ENCODE data around the gene GRAP.
"Not testable (repeated sequence)": the region's sequence is repeated elsewhere in the genome, so short reads cannot be mapped to it uniquely, and the experiment has no call there.

The GRAP gene

DNA sequence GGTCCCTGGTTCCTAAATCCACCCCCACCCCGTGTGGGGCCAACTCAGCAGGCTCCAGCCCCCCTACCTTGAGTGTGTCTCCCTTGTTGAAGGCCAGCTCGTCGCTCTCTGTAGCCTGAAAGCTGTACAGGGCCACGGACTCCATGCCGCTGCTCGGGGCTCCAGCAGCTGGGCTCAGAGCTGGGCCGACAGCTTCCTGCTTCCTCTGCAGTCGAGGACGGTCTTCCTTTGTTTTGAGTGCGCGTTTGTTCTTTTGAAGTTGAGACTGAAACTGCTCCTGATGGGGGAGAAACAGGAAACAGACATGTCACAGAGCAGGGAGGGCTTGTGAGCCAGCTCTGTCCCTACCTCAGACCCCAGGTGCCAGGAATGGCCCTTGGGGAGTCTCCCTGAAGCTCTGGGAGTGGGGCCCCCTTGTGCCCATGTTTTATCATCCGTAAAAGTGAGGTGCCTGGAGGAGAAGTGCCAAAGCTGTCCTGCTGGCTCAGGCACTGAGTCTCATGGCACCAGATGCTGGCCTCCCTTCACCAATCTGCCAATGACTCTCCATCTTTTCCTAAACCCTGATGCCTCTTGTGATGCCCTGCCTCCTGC is at the start of gene GRAP:
Gene GRAP (minus strand): TSS at position 176 of the 594 bp plus-strand sequence. CDS start 31 bp downstream, at position 145.
- H2AFZ ChIP-seq (ENCODE audit: low read length, unreplicated experiment); H3K36me3 ChIP-seq (ENCODE audit: insufficient read depth, low read length); H3K79me2 ChIP-seq (ENCODE audit: control insufficient read depth, insufficient read depth, low read length, unreplicated experiment); H3K4me3 ChIP-seq (ENCODE audit: low read depth, low read length); H3K27me3 ChIP-seq (ENCODE audit: insufficient read depth, low read length); H3K27ac ChIP-seq (ENCODE audit: low read depth, low read length); H3K4me1 ChIP-seq (ENCODE audit: control insufficient read depth, insufficient read depth, low read length, unreplicated experiment): not testable (repeated sequence)

DNA sequence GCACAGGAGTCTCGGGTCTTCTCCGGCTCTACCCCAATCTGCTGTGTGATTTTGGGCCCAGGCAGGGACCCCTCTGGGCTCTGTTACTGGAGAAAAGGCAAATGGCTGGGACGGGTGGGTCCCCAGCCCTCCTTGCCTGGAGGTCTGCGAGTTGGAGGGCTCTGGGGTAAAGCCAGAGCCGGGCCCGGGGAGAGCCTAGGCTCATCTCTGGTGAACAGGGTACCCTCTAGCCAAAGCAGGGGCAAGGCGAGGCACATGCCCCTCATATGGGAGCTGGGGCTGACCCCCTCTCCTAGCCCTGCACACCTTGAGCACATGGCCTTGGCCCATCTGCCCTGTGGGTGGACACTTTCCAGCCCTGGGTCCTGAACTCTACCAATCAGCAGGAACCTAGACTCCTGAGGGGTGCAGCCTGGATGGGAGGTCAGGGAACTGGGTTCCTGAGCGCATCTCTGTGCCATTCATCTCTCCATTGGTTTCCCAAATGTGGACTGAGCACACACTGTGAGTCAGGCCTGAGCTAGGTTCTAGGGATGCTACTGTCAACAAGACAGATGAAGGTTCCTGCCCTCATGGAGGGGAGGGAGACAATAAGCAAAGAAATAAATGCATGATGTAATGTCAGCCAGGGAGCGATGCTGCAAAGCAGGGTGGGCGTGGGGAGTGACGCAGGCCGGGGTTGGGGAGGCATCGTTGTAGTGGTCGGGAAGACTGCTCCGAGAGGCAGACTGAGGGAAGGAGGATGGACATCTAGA is 47.1 kb upstream of the GRAP start:
- H2AFZ ChIP-seq (ENCODE audit: low read length, unreplicated experiment); H3K4me1 ChIP-seq (ENCODE audit: control insufficient read depth, insufficient read depth, low read length, unreplicated experiment); H3K36me3 ChIP-seq (ENCODE audit: insufficient read depth, low read length); H3K27me3 ChIP-seq (ENCODE audit: insufficient read depth, low read length); H3K27ac ChIP-seq (ENCODE audit: low read depth, low read length); H3K79me2 ChIP-seq (ENCODE audit: control insufficient read depth, insufficient read depth, low read length, unreplicated experiment); H3K4me3 ChIP-seq (ENCODE audit: low read depth, low read length): not testable (repeated sequence)

DNA sequence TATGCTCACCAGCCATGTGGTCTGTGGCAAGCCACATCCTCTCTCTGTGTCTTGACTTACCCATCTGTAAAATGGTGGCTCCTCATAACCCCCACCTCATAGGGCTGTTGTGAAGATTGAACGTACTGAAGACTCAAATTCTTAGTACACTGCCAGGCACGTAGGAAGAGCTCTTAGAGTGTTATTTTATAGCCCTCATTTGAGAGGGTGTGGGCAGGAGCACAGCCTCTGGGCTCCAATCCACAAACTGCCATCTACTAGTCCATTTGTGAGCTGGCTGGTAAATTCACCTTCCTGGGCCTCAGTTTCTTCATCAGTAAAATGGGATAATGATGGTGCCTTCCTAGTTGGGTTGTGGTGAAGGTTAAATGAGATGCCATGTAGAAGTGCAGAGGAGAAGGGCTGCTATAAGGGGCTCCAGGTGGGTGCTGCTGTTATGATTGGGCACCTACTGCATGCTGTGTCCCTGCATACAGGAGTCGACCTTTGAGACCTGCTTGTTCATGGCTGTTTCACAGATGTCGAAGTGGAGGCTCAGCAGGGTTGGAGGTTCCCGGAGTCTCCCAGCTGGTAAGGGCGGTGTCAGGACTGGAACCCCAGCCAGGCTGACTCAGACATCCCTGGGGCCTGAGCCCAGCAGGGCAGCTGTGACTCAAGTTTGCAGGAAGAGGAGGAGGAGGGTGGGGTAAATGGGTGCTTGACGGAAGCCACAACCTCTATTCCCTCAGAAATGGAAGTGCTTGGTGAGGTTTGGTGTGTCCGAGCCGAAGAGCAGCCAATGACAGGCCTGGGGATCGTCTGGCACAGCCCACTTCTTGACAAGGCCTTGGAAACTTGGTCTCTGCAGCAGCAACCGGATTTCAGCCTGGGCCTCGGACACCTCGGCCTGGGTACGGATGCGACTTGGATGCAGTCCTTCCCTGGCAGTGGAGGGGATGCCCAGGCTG is 46.3 kb upstream of the GRAP start:
- H2AFZ ChIP-seq (ENCODE audit: low read length, unreplicated experiment); H3K36me3 ChIP-seq (ENCODE audit: insufficient read depth, low read length); H3K4me3 ChIP-seq (ENCODE audit: low read depth, low read length); H3K27me3 ChIP-seq (ENCODE audit: insufficient read depth, low read length); H3K4me1 ChIP-seq (ENCODE audit: control insufficient read depth, insufficient read depth, low read length, unreplicated experiment); H3K27ac ChIP-seq (ENCODE audit: low read depth, low read length); H3K79me2 ChIP-seq (ENCODE audit: control insufficient read depth, insufficient read depth, low read length, unreplicated experiment): not testable (repeated sequence)

DNA sequence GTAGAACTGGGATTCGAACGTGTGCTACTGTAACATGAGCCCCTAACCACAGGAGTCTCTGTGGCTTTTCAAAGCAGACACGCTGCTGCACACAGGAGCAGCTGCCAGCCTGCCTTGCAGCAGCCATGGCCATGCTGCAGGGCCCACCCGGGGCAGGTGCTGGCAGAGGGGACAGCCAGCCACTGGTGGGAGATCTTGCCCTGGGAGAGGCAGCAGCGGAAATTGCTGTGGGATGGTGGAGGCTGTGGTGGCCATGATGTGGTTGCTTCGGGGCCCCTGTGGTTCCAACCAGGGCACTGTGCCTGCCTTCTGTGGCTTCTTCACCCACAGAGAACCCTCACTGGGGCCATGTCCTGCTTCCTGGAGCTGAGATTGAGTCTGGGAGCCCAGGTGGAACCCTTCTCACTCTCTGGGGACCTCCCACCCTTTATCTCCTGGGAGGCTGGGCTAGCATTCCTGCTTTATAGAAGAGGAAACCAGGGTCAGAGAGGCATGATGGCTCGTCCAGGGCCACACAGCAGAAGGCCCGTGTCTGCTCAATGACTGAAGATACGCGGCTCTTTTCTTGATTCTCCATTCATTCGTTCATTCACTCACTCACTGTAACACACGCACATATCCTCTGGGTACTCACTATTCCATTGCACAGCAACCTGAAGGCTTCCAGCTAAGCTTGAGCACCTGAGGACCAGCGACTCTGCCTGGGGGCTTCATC is 43.5 kb upstream of the GRAP start:
- H3K79me2 ChIP-seq (ENCODE audit: control insufficient read depth, insufficient read depth, low read length, unreplicated experiment); H3K27ac ChIP-seq (ENCODE audit: low read depth, low read length); H3K36me3 ChIP-seq (ENCODE audit: insufficient read depth, low read length); H3K4me1 ChIP-seq (ENCODE audit: control insufficient read depth, insufficient read depth, low read length, unreplicated experiment); H3K4me3 ChIP-seq (ENCODE audit: low read depth, low read length); H2AFZ ChIP-seq (ENCODE audit: low read length, unreplicated experiment); H3K27me3 ChIP-seq (ENCODE audit: insufficient read depth, low read length): not testable (repeated sequence)

DNA sequence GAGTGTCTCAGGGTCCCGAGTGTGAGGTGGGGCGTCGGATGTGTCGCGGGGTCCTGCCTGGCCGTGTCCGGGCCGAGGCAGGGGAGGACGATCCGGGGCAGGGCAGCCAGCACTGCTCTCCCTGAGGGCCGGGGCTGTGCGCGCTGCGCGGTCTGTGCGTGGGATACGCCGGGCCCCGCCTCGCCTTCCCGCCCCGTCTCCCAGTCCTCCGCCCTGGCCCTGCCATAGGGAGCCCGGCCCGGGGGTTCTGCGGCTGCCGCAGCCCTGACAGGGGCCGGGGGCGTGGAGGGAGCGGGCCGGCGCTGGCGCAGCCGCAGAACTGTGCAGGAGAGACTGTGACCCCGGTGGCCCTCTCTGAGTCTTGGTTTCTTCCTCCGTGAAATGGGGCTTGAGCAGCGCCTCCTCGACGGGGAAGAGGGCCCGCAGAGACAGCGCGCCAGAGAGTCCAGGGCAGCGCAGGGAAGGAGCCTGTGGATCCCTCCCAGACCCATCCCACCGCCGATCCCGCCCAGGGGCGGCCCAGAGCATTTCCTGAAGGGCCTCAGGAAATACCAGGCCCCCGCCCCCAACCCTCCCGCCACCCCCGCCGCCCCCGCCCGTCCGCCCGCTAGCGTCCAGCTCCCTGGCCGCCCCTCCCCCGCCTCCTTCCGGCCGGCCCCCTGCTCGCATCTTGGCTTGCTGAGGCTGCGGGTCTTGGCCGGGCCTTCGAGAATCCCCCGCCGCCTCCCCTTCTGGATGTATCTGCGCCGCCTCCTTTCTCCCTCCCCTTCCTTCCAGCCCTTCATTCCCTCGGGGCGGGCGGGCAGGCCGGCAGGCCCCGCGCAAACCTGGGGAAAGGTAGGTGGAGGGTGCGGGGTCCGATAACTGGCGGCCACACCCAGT is 42.3 kb upstream of the GRAP start:
- not testable (repeated sequence) for H2AFZ ChIP-seq (ENCODE audit: low read length, unreplicated experiment); H3K36me3 ChIP-seq (ENCODE audit: insufficient read depth, low read length); H3K27ac ChIP-seq (ENCODE audit: low read depth, low read length); H3K79me2 ChIP-seq (ENCODE audit: control insufficient read depth, insufficient read depth, low read length, unreplicated experiment); H3K4me3 ChIP-seq (ENCODE audit: low read depth, low read length); H3K4me1 ChIP-seq (ENCODE audit: control insufficient read depth, insufficient read depth, low read length, unreplicated experiment); H3K27me3 ChIP-seq (ENCODE audit: insufficient read depth, low read length)

DNA sequence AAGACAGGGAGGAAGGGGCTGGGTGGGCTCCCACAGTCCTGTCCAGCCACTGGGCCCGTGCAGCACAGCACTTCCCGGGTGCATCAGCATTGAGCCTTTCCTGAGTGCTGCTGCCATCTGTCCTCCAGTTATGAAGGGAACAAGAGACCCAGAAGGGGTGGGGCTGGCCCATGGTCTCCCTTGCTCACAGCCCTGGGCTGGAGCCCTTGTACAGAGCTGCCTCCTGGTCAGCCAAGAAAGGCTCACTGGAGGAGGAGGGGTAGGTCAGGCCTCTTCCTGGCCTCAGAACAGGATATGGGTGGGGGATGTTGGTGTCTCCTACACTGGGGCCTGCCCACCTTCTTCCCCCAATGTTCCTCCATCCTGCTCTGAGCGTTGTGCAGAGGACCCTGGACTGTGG is 30.6 kb upstream of the GRAP start:
- not testable (repeated sequence) for H3K36me3 ChIP-seq (ENCODE audit: insufficient read depth, low read length); H3K4me3 ChIP-seq (ENCODE audit: low read depth, low read length); H3K79me2 ChIP-seq (ENCODE audit: control insufficient read depth, insufficient read depth, low read length, unreplicated experiment); H2AFZ ChIP-seq (ENCODE audit: low read length, unreplicated experiment); H3K4me1 ChIP-seq (ENCODE audit: control insufficient read depth, insufficient read depth, low read length, unreplicated experiment); H3K27ac ChIP-seq (ENCODE audit: low read depth, low read length); H3K27me3 ChIP-seq (ENCODE audit: insufficient read depth, low read length)

DNA sequence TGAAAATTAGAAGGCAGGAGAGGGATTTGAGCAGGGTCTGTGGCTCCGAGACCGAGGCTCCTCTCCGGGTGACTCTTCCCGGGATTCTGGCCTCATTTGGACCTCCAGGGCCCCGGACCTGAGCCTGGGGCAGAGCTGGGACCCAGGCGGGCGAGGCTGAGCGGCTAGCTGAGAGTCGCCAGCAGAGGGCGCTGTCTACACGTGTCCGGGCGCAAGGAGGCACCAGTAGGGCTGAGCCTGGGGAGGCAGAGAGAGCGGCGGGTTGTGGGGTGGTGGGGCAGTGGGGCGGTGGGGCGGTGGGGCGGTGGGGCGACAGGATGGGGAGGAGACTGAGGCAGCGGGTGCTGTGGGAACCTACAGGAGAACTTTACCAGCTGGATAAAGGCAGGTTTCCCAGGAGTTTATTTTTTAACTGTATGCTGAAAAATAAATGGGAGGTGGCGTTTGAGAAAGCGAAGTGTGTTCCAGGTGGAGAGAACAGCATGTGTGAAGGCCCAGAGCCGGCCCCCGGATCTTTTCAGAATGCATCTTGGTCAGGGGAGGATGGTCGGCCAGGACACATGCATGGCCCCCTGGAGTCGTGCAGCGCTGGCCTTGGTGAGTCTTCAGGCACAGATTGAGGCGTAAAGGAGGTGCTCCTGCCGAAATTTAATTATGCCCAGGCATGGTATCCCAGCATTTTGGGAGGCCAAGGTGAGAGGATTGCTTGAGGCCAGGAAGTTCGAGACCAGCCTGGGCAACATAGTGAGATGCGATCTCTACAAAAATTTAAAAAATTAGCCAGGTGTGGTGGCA is 29.8 kb upstream of the GRAP start:
- not testable (repeated sequence) for H2AFZ ChIP-seq (ENCODE audit: low read length, unreplicated experiment); H3K36me3 ChIP-seq (ENCODE audit: insufficient read depth, low read length); H3K4me1 ChIP-seq (ENCODE audit: control insufficient read depth, insufficient read depth, low read length, unreplicated experiment); H3K27me3 ChIP-seq (ENCODE audit: insufficient read depth, low read length); H3K4me3 ChIP-seq (ENCODE audit: low read depth, low read length); H3K79me2 ChIP-seq (ENCODE audit: control insufficient read depth, insufficient read depth, low read length, unreplicated experiment); H3K27ac ChIP-seq (ENCODE audit: low read depth, low read length)

DNA sequence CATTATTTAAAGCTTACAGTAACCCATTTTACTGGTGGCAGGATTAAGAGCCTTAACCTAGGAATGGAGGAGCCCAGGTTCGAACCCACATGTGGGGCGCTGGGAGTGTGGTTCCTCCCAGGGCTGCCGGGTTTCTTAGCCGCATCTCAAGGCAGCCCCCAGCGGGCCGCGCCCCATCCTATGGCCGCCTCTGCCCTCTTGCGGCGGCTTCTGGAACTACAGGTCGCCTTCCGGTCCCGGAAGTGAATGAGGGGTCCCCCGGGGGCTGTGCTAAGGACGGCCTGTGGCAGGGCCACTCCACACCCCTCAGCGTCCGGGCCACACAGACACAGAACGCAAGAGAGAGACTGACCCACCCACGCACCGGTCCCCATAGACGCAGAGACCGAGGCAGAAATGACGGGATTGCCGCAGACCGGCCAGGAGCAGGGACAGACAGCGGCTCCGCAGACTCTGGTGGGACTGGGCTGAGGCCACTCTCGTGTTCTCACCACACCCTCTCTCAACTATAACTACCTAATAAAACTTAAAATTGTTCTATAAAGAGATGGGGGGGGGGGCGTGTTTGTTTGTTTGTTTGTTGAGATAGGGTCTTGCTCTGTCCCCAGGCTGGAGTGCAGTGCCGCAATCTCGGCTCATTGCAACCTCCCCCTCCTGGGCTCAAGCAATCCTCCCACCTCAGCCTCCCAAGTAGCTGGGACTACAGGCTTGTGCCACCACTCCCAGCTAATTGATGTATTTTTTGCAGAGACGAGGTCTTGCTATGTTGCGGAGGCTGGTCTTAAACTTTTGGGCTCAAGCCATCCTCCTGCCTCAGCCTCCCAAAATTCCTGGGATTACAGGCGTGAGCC is 23.8 kb upstream of the GRAP start:
- not testable (repeated sequence) for H3K27ac ChIP-seq (ENCODE audit: low read depth, low read length); H3K4me1 ChIP-seq (ENCODE audit: control insufficient read depth, insufficient read depth, low read length, unreplicated experiment); H3K36me3 ChIP-seq (ENCODE audit: insufficient read depth, low read length); H3K4me3 ChIP-seq (ENCODE audit: low read depth, low read length); H3K79me2 ChIP-seq (ENCODE audit: control insufficient read depth, insufficient read depth, low read length, unreplicated experiment); H3K27me3 ChIP-seq (ENCODE audit: insufficient read depth, low read length); H2AFZ ChIP-seq (ENCODE audit: low read length, unreplicated experiment)

DNA sequence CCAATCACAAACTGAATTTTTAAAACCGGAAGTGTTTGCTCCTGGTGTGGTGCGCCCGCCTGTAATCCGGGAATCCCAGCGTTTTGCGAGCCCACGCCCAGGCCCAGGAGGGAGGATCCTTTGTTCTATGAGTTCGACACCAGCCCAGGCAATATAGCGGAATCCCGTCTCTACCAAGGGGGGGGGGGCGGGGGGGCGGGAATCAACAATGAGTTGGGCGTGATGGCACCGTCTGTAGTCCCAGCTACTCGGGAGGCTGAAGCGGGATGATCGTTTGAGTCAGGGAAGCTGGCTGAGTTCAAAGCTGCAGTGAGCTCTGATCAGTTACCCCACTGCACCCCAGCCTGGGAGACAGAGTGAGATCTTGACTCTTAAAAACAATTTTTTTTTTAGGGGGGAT is 17.6 kb upstream of the GRAP start:
- H3K4me1 ChIP-seq (ENCODE audit: control insufficient read depth, insufficient read depth, low read length, unreplicated experiment); H3K79me2 ChIP-seq (ENCODE audit: control insufficient read depth, insufficient read depth, low read length, unreplicated experiment); H3K4me3 ChIP-seq (ENCODE audit: low read depth, low read length): not testable (repeated sequence)

More for the DNA sequence above, 17.6 kb upstream of the GRAP start:
- not testable (repeated sequence) for H3K27ac ChIP-seq (ENCODE audit: low read depth, low read length); H3K36me3 ChIP-seq (ENCODE audit: insufficient read depth, low read length); H3K27me3 ChIP-seq (ENCODE audit: insufficient read depth, low read length); H2AFZ ChIP-seq (ENCODE audit: low read length, unreplicated experiment)
